Ishikawa (cell line): ENCODE measurements around the gene STK32A.

Experiments used
- CEBPB ChIP-seq: IDR thresholded peaks from 2 replicates; pipeline ENCODE4 v1.6.1; 2012
- CREB1 ChIP-seq: IDR thresholded peaks from 2 replicates; pipeline ENCODE4 v1.6.1; 2012; ENCODE audit warnings: low read depth
- EGR1 ChIP-seq: IDR thresholded peaks from 2 replicates; pipeline ENCODE4 v1.6.1; 2012
- EP300 ChIP-seq: IDR thresholded peaks from 2 replicates; pipeline ENCODE4 v1.6.1; 2012; ENCODE audit warnings: borderline replicate concordance
- FOXM1 ChIP-seq: IDR thresholded peaks from 2 replicates; pipeline ENCODE4 v1.6.1; 2012; ENCODE audit warnings: low read depth, borderline replicate concordance
- MAX ChIP-seq: IDR thresholded peaks from 2 replicates; pipeline ENCODE4 v1.6.1; 2012
- NFIC ChIP-seq: IDR thresholded peaks from 2 replicates; pipeline ENCODE4 v1.6.1; 2012
- RAD21 ChIP-seq: IDR thresholded peaks from 2 replicates; pipeline ENCODE4 v1.6.1; 2012; ENCODE audit warnings: low read depth
- REST ChIP-seq: IDR thresholded peaks from 2 replicates; pipeline ENCODE4 v1.6.1; 2012; ENCODE audit warnings: low read depth, mild to moderate bottlenecking
- TAF1 ChIP-seq: IDR thresholded peaks from 2 replicates; pipeline ENCODE4 v1.6.1; 2012; ENCODE audit warnings: low read depth, mild to moderate bottlenecking
- TCF12 ChIP-seq: IDR thresholded peaks from 2 replicates; pipeline ENCODE4 v1.6.1; 2012; ENCODE audit warnings: low read depth
- TEAD4 ChIP-seq: IDR thresholded peaks from 2 replicates; pipeline ENCODE4 v1.6.1; 2012
- USF1 ChIP-seq: IDR thresholded peaks from 2 replicates; pipeline ENCODE4 v1.6.1; 2012
- YY1 ChIP-seq: IDR thresholded peaks from 2 replicates; pipeline ENCODE4 v1.6.1; 2012; ENCODE audit warnings: low read depth
- ZBTB7A ChIP-seq: IDR thresholded peaks from 2 replicates; pipeline ENCODE4 v1.6.1; 2012; ENCODE audit warnings: low read depth

The STK32A gene

GRCh38 chr5:147321569-147321968 is 86.7 kb downstream of the STK32A start:
- TF ChIP-seq TCF12 (no peak), TEAD4 (no peak), NFIC (no peak), ZBTB7A (no peak), USF1 (no peak), CREB1 (no peak), EGR1 (no peak), MAX (no peak), FOXM1 (no peak), REST (no peak), YY1 (no peak), EP300 (no peak), TAF1 (no peak), RAD21 (no peak), CEBPB (no peak)

GRCh38 chr5:147327421-147327820 is 92.6 kb downstream of the STK32A start:
- TF ChIP-seq MAX (no peak), EGR1 (no peak), YY1 (no peak), ZBTB7A (no peak), CEBPB (no peak), USF1 (no peak)

GRCh38 chr5:147327905-147328304 is 93.1 kb downstream of the STK32A start:
- TF ChIP-seq CEBPB = no peak
- no peak for TF ChIP-seq TCF12
- no peak for TF ChIP-seq RAD21
- no peak for TF ChIP-seq ZBTB7A
- no peak for TF ChIP-seq CREB1
- no peak for TF ChIP-seq REST
- TF ChIP-seq USF1 = no peak
- TF ChIP-seq NFIC = no peak
- TF ChIP-seq MAX = no peak
- no peak for TF ChIP-seq YY1
- no peak for TF ChIP-seq EP300
- TF ChIP-seq TAF1 = no peak
- TF ChIP-seq EGR1 = no peak
- no peak for TF ChIP-seq TEAD4
- TF ChIP-seq FOXM1 = no peak

- TF ChIP-seq TCF12 = no peak
- no peak for TF ChIP-seq MAX
- no peak for TF ChIP-seq ZBTB7A
- TF ChIP-seq NFIC = no peak
- no peak for TF ChIP-seq EP300
- TF ChIP-seq FOXM1 = no peak
- TF ChIP-seq TAF1 = no peak
- TF ChIP-seq RAD21 = no peak
- TF ChIP-seq USF1 = no peak
- no peak for TF ChIP-seq REST
- no peak for TF ChIP-seq CREB1
- TF ChIP-seq CEBPB = no peak
- TF ChIP-seq EGR1 = no peak
- no peak for TF ChIP-seq TEAD4
- no peak for TF ChIP-seq YY1
These were observed 97.8 kb downstream of the STK32A start for GRCh38 chr5:147332658-147333057.
